Measurements from ENCODE around the gene TBX4. TPM values are rescaled to one million over a fixed set of nuclear protein-coding genes. Genes with fewer than 3 reads are reported as not detected.
"Not testable (repeated sequence)": the region's sequence is repeated elsewhere in the genome, so short reads cannot be mapped to it uniquely, and the experiment has no call there.

Gene TBX4
- total RNA-seq, 1 experiment from 2014 or later = 0.05 TPM

DNA sequence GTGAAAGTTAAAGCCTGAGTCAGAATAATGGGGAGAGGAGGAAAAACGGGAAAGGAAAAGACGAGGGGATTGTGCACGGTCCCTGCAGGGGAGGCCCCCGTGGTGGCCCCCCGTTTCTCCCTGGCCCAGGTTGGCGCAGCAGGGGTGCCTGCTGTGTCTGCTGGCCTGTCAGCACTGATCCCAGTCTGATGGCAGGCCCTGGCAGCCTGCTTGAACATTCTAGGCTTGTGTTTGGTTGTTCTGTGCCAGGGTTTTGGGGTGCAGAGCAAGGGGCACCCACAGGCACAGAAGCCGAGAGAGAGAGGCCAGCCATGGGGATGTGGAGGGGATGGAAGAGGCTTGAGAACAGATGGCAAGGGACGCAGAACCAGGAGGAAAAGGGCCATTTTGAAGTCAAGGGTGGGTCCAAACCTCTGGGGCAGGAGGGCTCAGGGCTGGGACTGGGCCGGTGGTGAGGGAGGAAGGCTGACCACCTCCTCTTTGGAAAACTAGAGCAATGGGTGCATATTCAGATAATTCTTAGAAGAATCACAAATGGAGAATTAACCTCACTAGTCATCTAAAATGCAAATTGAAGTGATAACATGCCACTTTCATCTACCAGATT is 35.9 kb downstream of the TBX4 start:
- no peak for DNase-seq (ENCODE audit: low read depth in 1 of 2, low spot score in 2 of 2)
- Histone ChIP-seq H3K27ac (no peak overlapping the region), H3K27me3 (replicated peaks) (no peaks in the 10 kb centered on the region), H3K4me1 (replicated peaks) (no peaks in the 10 kb centered on the region; the same call in 1 of the 2 replicates), H3K36me3 (no peaks in the 10 kb centered on the region), H3K4me3 (no peak overlapping the region), H3K9me3 (replicated peaks) (no peaks in the 10 kb centered on the region)

DNA sequence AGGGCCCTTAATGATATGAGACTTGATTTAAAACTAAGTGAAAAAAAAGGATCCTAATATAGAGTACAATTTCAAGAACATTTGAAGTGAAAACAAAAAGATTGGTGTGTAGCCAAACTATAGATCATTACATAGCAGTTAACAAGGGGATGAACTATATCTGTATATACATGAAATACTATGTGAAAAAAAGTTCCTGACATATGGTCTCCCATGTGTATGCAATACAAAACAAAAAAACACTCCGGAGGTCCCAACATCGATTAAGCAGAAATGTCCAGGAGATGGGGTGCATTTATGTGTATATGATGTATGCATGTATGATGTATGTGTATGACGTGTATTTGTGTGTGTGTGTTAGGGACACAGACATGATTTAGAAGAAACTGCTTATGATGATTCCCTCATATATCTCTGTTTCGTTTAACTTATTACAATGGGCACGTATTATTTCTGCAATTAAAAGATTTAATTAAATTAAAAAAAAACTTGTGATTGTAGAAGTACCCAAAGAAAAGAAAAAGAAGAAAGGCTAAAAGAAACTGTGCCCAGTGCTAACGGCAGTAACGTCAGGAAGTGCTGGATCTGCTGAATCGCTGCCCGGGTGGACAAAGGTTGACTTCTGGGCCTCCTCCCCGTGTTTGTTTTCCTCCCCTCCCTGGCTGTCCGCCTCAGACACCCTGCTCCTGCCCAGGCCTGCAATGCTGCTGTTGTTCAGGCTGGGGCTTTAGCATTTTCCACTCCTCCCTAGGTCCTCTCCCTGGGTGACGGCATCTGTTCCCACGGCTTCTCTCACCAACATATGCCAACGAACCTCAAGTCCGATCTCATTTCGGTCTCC is 36.9 kb downstream of the TBX4 start:
- no peak overlapping the region for H3K4me3 ChIP-seq
- no peaks in the 10 kb centered on the region for H3K9me3 ChIP-seq (replicated peaks)
- no peaks in the 10 kb centered on the region for H3K27me3 ChIP-seq (replicated peaks)
- no peaks in the 10 kb centered on the region for H3K36me3 ChIP-seq
- DNase-seq (ENCODE audit: low read depth in 1 of 2, low spot score in 2 of 2) = no peak
- no peak overlapping the region for H3K27ac ChIP-seq
- no peaks in the 10 kb centered on the region; the same call in 1 of the 2 replicates for H3K4me1 ChIP-seq (replicated peaks)

DNA sequence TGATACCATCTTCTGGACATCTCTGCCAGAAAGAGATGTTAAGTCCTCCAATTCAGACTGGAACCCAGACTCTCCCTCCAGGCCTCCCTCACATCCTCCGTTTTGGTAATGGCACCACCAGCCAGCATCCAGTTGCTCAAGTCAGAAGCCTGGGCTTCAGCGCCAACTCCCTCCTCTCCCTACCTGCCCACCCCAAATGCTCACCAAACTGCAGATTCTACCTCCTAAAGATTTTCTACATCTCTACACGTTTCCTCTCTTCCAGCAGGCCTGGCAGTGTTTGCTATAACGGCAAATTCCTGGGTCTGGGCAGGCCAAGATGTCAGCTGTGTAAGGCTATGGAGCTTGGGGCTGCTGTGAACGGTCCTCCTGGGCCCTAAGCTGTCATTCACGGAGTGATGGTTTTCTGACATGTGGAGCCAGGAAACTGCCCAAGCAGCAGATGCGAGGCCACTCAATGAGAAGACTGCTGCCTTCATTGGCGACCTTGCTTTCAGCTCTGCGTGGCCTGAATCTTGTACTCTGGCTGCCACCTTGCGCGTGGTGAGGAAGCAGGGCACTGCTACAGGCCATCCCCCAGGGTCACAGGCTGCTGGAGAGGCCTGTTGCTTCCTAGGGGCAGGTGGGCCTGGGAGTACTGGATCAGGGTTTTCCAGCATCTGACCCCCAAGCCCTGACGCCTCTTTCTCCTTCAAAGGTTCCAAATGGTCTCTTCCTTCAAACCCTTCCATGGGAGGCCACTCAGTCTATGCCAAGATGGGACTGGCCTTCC is 37.7 kb downstream of the TBX4 start:
- no peak overlapping the region for H3K27ac ChIP-seq
- no peak for DNase-seq (ENCODE audit: low read depth in 1 of 2, low spot score in 2 of 2)
- no peaks in the 10 kb centered on the region for H3K36me3 ChIP-seq
- no peaks in the 10 kb centered on the region for H3K27me3 ChIP-seq (replicated peaks)
- H3K4me3 ChIP-seq = no peak overlapping the region
- no peaks in the 10 kb centered on the region for H3K9me3 ChIP-seq (replicated peaks)
- H3K4me1 ChIP-seq (replicated peaks) = no peaks in the 10 kb centered on the region; the same call in 1 of the 2 replicates

DNA sequence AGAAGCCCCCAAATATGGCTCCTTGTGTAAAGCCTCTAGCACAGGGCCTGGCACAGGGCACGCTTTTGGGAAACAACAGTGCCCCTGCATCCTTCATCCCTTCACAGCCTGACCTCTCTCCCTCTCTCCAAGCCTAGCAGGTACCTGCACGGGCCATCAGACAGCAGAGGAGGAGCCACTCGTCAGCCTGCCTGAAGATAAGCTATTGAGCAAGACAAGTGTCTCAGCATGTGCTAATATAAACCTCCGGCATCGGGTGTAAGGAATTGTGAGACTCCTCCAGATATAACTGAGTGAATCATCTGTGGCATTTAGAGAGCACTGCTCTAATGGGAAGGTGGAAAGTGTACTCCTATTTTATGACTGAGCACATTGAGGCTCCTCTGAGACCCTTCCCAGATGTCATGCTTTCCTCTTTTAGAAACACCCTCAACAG is 38.3 kb downstream of the TBX4 start:
- peaks cover 6% of the 10 kb centered on the region for H3K4me1 ChIP-seq (replicated peaks)
- no peak overlapping the region for H3K4me3 ChIP-seq
- H3K9me3 ChIP-seq (replicated peaks) = no peaks in the 10 kb centered on the region
- H3K27ac ChIP-seq = no peak overlapping the region
- no peak for DNase-seq (ENCODE audit: low read depth in 1 of 2, low spot score in 2 of 2)
- H3K27me3 ChIP-seq (replicated peaks) = no peaks in the 10 kb centered on the region
- H3K36me3 ChIP-seq = no peaks in the 10 kb centered on the region

DNA sequence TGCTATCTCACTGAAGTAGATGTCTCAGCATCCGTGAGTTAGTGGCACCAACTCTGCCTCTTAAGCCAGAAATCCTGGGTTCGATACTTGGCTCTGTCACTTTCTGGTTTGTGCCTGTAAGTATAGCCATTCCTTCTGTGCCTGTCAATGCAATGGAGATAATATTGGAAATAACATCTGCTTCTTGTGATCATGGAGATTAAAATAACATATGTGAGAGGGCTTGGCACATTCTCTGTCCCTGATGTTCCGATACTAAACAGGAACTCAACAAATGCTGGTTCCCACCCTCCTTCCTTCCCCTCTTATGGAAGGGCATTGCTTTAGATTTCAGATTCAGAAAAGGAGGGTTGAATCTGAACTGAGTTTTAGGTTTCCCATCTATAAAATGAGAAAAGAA is 39.8 kb downstream of the TBX4 start:
- peaks cover 9% of the 10 kb centered on the region for H3K4me1 ChIP-seq (replicated peaks)
- H3K4me3 ChIP-seq = no peak overlapping the region
- H3K9me3 ChIP-seq (replicated peaks) = no peaks in the 10 kb centered on the region
- no peaks in the 10 kb centered on the region for H3K27me3 ChIP-seq (replicated peaks)
- H3K27ac ChIP-seq = no peak overlapping the region
- no peaks in the 10 kb centered on the region for H3K36me3 ChIP-seq
- no peak for DNase-seq (ENCODE audit: low read depth in 1 of 2, low spot score in 2 of 2)

DNA sequence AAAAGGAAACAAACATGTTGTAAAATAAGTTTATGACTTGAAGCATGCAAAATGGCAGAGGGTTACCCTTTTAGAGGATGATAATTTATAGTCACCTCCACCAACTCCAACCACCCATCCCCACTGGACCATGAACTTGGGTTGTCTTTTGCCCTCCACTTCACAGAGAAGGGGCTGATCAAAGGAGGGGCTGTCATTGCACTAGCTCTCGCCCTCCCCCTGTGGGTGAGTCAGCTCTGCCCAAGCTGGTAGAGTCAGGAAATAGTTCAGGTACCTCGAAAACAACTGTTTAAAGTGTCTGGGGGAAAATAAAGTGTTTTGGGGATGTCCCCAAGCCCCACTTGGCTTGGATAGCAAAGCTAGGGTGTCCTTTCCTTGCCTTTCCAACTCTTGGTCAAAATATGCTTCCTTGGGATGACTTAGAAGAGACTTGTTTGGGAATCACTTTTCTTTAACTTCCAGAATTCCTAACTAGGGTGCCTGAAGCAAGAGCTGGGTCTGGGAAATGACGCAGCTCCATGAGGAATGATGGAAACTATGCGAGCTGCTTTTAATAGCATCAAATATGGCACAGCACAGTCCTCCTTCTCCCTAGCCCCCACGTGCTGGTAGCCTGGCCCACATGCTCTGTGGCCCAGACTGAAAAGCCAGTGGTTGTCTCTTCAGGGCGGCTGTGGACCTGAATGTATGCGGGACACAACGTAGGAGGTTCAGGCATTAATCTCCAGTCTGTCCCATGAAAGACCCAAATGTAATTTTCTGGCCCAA is 40.7 kb downstream of the TBX4 start:
- H3K4me1 ChIP-seq (replicated peaks) = peaks cover 9% of the 10 kb centered on the region
- H3K27me3 ChIP-seq (replicated peaks) = no peaks in the 10 kb centered on the region
- DNase-seq (ENCODE audit: low read depth in 1 of 2, low spot score in 2 of 2) = no peak
- no peaks in the 10 kb centered on the region for H3K36me3 ChIP-seq
- no peaks in the 10 kb centered on the region for H3K9me3 ChIP-seq (replicated peaks)
- no peak overlapping the region for H3K4me3 ChIP-seq
- no peak overlapping the region for H3K27ac ChIP-seq

DNA sequence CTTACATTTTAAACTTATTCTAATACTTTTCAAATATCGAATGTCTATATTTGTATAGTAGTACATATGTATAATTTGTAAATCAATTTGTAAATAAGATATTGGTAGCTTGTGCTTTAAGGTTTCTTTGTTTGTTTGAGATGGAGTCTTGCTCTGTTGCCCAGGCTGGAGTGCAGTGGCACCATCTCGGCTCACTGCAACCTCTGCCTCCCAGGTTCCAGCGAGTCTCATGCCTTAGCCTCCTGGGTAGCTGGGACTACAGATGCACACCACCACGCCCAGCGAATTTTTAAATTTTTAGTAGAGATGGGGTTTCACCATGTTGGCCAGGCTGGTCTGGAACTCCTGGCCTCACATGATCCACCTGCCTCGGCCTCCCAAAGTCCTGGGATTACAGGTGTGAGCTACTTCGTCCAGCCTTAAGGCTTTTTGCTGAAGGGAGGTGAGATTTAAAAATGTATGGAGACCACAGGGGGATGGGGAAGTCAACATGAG is 41.7 kb downstream of the TBX4 start:
- not testable (repeated sequence) for H3K27ac ChIP-seq; H3K9me3 ChIP-seq (replicated peaks); H3K4me3 ChIP-seq; H3K4me1 ChIP-seq (replicated peaks); H3K36me3 ChIP-seq; H3K27me3 ChIP-seq (replicated peaks)
- DNase-seq (ENCODE audit: low read depth in 1 of 2, low spot score in 2 of 2) = peak in 1 of 2 experiments; percentile 24

DNA sequence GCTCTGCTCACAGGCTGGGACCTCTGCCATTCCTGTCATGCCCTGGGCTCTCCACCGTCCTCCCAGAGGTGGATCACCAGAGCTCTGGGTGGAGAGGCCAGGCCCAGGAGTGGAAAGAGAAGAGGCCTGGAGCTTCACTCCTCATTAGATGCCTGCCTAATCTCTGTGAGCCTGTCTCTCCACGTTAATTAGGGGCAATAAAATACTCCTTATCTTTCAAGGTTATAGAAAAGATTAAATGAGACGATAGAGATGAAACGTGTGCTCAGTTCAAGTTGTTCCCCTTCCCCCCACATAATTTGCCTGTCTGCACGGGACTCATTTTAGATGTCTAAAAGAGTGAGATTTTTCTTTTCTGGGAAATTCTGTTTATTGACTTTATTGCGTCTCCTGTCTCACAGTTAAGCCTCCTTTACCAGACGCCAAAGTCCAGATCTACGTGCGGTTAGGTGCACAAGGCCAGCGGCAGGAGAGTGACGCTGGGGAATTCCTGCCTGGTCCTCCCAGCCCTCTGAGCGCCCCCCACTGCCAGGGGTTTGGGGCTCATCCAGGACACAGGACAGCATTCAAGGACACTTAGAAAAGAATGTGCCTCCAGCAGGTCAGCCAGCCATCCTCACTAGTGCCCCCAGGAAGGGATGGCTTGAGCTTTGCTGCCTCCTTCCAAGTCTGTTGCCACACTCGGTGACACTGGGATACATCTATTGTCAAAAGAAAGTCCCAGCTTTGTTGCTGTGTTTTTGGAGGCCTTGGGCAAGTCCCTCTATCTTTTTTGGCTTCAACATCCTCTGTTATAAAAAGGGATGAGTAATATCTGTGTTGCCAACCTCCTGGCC is 42.3 kb downstream of the TBX4 start:
- Histone ChIP-seq H3K27ac (no peak overlapping the region), H3K4me3 (no peak overlapping the region), H3K9me3 (replicated peaks) (no peaks in the 10 kb centered on the region), H3K27me3 (replicated peaks) (no peaks in the 10 kb centered on the region), H3K36me3 (no peaks in the 10 kb centered on the region), H3K4me1 (replicated peaks) (peaks cover 9% of the 10 kb centered on the region)
- DNase-seq (ENCODE audit: low read depth in 1 of 2, low spot score in 2 of 2) = no peak

DNA sequence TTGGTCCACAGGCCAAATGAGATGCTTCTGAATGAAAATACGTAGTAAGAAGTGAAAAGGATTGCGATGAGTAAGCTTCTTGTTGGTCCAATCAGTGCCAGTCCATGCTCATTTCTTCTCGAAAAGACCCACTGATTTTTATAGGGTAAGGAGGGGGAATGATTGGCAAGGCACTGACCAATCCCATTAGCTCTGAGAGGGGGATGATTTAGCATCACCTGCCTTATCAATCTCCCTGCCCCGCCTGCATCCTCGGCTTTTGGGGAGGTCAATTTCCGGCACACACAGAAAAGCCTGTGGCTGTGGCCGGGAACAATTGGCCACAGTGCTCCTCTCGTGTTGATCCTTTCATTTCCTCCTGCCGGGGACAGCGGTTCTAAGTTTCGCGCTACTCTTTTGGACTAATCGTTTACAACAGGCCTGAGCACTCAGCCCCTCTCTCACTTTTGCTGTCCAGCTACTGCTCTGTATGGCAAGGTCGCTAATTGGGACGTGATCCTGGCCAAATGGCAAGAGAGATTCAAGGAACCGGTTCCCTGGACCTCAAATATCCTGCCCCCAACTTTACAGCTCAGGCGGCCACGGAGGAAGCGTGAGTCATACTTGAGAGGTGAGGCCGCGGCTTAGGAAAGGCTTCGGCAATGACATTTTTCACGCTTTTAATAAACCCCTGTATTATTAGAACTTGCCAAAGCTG is 43.1 kb downstream of the TBX4 start:
- no peaks in the 10 kb centered on the region for H3K36me3 ChIP-seq
- no peak overlapping the region for H3K4me3 ChIP-seq
- H3K4me1 ChIP-seq (replicated peaks) = peaks cover 9% of the 10 kb centered on the region
- H3K27me3 ChIP-seq (replicated peaks) = no peaks in the 10 kb centered on the region
- no peak overlapping the region for H3K27ac ChIP-seq
- H3K9me3 ChIP-seq (replicated peaks) = no peaks in the 10 kb centered on the region
- DNase-seq (ENCODE audit: low read depth in 1 of 2, low spot score in 2 of 2) = no peak

DNA sequence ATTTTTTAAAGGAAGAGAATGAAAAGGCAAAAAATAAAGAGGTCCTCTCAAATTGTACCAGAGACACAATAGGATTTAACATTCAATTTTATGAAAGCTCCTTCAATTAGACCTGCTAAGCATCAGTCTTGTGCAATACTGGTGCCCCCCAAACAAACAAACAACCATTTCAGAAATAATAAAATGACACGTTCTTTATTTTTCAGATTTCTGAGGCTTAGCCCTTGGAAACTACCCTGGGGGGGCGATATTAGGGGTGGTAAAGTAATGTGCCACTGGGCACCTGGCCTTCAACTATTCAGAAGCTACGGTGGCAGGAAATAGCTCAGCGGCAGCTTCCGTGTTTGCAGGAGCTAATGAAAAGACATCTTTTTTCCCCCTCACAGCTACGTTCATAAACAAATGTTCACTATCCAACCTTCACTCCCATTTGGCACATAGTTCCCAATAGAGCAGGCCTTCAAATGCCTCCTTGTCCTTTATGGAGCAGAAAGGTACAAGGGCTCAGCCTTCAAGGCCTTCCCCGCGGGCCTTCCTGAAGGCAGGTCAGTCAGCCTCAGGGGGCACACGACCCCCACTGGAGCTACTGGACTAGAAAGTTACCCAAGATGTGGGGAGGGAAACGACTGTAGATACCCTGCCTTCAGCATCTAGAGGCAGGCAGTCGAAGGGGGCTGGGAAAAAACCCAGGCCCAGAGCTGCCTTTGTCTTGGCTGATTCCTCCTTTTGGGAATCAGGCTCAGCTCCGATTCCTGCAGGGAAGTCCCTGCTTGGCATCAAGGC is 44.1 kb downstream of the TBX4 start:
- no peak for DNase-seq (ENCODE audit: low read depth in 1 of 2, low spot score in 2 of 2)
- Histone ChIP-seq H3K36me3 (no peaks in the 10 kb centered on the region), H3K9me3 (replicated peaks) (no peaks in the 10 kb centered on the region), H3K4me3 (no peak overlapping the region), H3K27me3 (replicated peaks) (no peaks in the 10 kb centered on the region), H3K27ac (no peak overlapping the region), H3K4me1 (replicated peaks) (peaks cover 9% of the 10 kb centered on the region)

DNA sequence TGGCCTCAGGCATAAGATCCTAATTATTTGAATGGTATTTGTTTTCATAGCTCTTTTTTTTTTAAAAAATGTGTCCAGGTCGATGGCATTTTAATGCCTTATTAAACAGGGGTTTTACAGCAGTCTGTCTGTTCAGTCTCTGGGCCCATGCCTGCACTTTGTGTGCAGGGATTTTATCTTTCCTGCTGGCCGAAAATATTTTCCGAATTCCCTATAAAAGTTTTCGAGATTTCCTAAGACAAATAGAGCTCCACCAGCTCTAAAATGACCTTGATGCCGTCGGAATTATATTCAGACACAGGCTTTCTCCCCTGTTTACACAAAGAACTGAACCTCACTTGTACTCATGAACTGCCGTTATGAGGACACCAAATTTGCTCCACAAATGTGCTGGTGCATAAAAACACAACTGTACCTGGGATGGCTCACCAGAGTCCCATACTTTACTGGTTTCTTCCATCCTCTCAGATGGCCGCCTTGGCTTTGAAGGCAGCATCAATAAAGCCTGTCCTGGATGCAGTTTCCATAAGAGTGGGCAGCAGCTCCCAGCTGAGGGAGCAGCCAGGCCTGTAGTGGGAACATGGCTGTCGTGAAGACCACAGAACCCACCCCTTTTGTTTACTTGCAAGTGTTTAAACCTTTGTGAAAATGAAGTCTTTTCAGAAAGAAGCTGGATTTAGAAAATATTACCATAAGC is 44.9 kb downstream of the TBX4 start:
- Histone ChIP-seq H3K36me3 (no peaks in the 10 kb centered on the region), H3K27ac (no peak overlapping the region), H3K27me3 (replicated peaks) (no peaks in the 10 kb centered on the region), H3K4me3 (no peak overlapping the region), H3K9me3 (replicated peaks) (no peaks in the 10 kb centered on the region), H3K4me1 (replicated peaks) (peaks cover 9% of the 10 kb centered on the region)
- no peak for DNase-seq (ENCODE audit: low read depth in 1 of 2, low spot score in 2 of 2)

All from SJSA1 (cell line).